ENCODE data around the gene MRTFA.

DNA sequence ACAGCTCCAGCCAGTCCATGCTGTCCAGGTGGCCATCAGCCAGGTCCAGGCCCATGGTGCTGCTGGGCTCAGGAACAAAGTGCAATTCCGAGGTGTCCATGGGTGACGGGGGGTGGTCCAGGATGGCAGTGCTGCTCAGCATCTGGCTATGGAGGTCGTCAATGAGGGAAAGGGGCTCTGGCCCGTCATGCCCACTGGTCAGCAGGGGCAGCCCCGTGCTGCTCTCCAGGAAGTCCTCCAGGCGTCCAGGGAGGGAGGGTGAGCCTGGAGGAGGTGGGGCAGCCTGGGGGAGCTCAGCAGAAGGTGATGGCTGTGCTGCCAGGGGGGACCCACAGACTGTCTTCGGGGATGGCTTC is 225.0 kb downstream of the MRTFA start:
- TF ChIP-seq, protein P1, sequence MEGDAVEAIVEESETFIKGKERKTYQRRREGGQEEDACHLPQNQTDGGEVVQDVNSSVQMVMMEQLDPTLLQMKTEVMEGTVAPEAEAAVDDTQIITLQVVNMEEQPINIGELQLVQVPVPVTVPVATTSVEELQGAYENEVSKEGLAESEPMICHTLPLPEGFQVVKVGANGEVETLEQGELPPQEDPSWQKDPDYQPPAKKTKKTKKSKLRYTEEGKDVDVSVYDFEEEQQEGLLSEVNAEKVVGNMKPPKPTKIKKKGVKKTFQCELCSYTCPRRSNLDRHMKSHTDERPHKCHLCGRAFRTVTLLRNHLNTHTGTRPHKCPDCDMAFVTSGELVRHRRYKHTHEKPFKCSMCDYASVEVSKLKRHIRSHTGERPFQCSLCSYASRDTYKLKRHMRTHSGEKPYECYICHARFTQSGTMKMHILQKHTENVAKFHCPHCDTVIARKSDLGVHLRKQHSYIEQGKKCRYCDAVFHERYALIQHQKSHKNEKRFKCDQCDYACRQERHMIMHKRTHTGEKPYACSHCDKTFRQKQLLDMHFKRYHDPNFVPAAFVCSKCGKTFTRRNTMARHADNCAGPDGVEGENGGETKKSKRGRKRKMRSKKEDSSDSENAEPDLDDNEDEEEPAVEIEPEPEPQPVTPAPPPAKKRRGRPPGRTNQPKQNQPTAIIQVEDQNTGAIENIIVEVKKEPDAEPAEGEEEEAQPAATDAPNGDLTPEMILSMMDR (IDR thresholded peaks at IDR 0.05) = no peak
- TF ChIP-seq POLR2A (IDR thresholded peaks at IDR 0.05) = no peak

All from right lobe of liver (tissue), 4 donors.